NCI-H2196 (cell line): Measurements from ENCODE around the gene RDH12.
"Not testable (repeated sequence)": the region's sequence is repeated elsewhere in the genome, so short reads cannot be mapped to it uniquely, and the experiment has no call there.

ENCODE experiments used
- DNase-seq: peaks from one replicate; lab custom pipeline; 2025; ENCODE audit not compliant: unreplicated experiment; lab: John Stamatoyannopoulos, UW

Gene RDH12

DNA sequence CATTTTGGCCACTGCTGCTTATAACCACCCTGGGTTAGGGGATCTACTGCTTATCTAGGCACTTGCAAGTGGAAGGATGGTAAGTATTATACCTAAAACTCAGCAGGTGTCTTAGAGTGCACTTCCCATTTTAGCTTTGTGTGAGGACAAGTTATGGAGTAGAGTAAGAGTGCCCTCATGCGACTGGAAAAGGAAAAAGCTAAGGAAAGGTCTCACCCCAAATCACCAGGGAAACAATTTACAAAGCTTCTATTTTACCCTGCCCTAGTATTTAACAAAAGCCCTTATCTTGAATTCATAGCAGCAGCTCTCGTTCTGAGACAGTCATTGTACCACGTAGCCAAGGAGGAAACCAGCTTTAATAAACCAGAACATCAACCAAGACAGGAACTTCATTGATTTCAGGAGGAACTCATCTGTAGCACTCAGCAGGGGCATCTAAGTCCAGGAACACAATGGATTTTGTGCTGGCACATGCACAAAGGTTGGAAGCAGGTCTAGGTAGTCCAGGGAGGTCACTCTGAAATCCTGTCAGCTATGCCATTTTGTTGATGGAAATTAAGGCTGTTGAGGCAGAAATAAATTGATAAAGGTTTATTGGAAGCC is 2.9 kb downstream of the RDH12 start:
- peak; percentile 64 for DNase-seq

DNA sequence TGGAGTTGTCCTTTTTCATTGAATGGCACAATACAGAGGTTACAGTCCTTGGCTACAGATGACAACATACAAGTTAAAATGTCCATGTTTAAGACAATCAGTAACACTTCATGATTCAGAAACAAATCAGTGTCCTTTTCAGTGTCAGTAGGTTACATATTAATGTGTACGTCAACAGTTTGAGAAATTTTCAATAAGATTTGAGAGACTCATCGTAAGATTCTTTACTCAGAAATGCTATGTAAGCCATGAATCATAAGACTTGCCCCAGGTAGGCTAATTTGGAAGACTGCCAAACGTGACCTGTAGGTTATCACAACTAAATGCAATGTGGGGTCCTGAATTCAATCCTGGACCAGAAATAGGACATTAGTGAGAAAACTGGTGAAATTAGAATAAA is 3.5 kb downstream of the RDH12 start:
- DNase-seq, result no peak

DNA sequence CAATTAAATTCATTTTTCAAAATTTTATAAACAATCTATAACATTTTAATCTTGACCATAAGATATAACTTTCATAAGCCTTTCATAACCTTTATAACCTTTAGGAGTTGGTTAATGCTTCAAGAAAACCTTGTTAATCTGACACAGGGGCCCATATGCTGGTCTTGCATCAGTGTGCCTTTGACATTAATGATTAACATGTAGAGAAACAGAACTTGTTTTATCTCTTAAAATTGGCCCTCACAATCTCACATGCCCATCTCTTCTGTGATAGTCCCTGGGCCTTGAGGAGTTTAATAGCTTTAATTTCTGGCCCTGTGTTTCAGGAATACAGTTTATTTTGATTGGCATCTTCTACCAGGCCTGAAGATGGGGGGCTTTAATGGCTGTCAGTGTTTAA is 7.7 kb downstream of the RDH12 start:
- DNase-seq, result not testable (repeated sequence)

DNA sequence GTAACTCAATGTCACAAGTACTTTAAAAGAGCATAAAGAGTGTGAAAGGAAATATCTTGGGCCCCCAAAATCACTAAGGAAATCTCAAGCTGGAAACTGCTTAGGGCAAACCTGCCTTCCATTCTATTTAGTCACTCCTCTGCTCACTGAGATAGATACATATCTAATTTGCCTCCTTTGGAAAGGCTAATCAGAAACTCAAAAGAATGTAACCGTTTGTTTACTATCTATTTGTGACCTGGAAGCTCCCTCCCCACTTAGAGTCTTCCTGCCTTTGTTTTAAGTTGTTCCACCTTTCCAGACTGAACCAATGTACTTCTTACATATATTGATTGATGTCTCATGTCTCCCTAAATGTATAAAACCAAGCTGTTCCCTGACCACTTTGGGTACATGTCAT is 8.1 kb downstream of the RDH12 start:
- not testable (repeated sequence) for DNase-seq

DNA sequence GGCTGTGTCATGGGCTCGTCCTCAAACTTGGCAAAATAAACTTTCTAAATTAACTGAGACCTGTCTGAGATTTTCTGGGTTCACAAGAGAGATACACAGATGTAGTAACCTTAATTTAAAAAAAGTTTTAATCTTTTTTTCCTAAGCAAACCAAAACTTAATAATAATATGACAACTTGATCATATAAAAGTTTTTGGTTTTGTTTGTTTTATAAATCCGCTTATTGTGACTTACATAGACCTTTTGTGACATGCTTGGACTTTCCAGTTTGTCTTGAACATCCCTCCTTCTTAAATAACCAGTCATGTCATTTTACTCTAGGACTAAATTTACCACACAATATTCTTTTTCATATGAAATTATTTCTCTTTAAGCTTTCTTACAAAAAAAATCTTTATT is 8.5 kb downstream of the RDH12 start:
- DNase-seq, result no peak

DNA sequence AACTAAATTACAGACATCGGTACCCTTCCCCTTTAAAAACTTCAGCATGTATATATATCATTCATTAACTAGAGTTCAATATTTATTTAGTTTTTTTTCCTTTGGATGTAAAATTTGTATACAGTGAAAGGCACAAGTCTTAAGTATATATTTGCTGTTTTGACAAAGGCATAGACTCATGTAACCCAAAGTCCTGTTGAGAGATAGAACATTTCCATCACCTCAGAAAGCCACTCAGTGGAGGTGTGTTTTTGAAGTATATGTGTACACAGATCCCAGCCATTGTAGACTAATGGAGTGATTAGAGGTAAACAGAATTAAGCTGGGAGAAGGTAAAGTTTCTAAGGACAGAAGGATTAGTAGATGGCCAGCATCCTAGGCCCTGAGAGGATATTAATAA is 15.4 kb downstream of the RDH12 start:
- DNase-seq, result no peak

DNA sequence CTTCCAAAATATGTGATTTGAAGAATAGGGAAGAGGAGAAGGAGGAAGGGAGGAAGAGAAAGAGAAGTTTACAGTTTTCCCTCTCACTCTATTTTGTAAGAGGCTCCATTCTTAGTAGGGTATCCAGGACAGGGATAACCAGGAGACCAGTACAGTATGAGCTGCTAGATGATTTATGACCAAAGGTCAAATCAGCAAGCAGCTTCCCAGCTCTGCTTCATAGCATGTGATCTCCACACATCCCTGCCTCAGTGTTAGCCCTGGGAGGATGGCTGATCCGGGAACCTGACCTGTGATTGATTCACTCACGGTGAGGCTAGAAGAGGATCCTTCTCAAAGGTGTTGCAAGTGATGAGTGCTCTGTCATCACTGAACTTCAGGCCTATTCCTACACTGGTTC is 16.6 kb downstream of the RDH12 start:
- no peak for DNase-seq

DNA sequence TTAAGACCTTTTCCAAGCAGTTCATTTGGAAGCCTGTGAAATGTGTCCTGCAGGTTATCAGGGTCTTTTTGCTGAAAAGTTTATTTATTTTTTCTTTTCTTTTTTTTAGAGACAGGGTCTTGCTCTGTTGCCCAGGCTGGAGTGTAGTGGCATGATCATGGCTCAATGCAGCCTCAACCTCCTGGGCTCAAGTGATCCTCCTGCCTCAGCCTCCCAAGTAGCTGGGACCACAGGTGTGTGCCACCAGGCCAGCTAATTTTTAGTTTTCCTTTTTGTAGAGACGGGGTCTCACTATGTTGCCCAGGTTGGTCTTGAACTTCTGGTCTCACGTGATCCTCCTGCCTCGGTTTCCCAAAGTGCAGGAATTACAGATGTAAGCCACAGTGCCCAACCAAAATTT is 17.7 kb downstream of the RDH12 start:
- DNase-seq, result not testable (repeated sequence)

DNA sequence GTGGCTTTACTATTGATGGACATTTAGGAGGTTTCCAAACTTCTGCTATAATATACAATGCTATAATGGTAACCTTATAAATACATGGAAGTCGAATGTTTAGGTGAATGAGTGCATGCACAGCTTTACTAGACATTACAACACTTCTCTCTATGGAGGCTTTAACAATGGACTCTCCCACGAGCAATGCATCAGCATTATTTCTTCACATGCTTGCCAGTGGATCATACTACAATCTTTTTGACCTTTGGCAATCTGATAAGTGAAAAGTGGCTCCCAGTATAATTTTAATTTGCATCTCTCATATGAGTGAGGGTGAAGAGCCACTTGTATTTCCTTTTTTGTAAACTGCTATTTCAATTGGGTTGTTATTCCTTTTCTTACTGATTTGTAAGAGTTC is 18.2 kb downstream of the RDH12 start:
- no peak for DNase-seq

DNA sequence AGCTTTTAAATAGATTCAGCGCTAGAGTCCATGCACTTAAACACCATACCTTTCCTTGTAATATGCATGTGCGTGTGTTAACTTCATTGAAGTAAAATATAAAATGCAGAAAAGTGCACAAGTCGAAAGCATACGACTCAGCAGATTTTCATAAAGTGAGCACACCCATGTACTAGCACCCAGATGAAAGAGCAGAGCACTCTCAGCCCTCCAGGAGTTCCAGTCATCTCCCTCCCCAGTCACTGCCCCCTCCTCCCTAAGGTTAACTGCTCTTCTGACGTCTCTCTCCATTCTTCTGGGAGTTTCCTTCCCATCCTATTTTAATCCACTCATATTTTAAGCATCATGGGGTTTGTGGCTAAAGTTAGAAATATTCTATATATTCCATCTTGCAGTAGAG is 20.2 kb downstream of the RDH12 start:
- no peak for DNase-seq

DNA sequence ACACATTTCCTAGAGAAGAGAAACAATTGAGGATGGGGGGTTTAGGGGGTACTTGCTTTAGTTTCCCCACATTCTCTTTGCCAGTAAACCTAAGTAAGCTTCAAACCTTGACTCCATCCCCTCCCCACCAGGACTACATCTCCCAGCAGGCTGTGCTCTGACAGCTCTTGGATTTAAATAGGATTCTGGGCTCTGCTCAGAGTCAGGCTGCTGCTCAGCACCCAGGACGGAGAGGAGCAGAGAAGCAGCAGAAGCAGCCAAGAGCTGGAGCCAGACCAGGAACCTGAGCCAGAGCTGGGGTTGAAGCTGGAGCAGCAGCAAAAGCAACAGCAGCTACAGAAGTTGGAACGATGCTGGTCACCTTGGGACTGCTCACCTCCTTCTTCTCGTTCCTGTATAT is 20.6 kb downstream of the RDH12 start:
- DNase-seq, result no peak

DNA sequence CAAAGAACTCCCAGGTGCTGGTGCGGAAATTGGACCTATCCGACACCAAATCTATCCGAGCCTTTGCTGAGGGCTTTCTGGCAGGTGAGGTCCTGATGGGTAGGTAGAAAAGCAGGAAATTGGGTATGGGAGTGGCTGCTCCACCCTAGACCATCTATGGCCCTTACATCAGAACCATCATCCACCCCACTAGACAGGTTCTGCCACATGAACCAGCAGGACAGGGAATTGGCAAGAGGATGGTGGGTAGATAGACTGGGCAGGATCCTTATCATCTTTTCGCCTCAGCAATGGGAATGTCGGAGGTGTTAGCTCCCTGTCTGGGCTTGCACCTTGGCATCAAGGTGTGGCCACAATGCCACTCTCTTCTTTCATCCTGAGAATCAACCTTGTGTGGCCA is 23.5 kb downstream of the RDH12 start:
- DNase-seq, result no peak

DNA sequence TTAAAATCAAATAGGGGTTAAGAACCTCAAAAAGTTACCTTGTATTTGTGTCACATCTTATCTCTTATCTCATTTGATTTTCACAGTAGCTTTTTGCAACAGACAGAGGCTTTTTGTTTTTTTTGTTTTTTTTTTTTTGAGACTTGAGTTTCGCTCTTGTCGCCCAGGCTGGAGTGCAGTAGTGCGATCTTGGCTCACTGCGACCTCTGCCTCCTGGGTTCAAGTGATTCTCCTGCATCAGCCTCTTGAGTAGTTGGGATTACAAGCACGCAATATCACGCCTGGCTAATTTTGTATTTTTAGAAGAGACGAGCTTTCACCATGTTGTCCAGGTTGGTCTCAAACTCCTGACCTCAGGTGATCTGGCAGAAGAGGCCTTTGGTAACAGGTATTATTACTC is 25.7 kb downstream of the RDH12 start:
- no peak for DNase-seq

DNA sequence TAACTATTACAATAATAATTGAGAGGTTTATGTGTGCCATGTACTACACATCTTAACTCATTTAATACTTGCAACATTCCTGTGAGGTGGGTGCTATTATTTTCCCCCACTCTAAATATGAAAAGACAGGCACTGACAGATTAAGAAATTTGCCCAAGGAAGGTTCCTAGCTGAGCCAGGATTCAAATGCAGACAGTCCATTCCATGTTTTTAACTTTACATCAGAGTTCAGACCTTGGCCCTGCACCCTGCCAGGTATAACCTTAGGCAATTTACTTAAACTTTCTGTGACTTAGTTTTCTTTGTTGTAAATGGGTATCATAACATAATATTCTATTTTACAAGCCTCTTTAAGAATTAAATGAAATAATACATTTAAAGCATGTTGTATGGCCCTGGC is 26.6 kb downstream of the RDH12 start:
- no peak for DNase-seq

DNA sequence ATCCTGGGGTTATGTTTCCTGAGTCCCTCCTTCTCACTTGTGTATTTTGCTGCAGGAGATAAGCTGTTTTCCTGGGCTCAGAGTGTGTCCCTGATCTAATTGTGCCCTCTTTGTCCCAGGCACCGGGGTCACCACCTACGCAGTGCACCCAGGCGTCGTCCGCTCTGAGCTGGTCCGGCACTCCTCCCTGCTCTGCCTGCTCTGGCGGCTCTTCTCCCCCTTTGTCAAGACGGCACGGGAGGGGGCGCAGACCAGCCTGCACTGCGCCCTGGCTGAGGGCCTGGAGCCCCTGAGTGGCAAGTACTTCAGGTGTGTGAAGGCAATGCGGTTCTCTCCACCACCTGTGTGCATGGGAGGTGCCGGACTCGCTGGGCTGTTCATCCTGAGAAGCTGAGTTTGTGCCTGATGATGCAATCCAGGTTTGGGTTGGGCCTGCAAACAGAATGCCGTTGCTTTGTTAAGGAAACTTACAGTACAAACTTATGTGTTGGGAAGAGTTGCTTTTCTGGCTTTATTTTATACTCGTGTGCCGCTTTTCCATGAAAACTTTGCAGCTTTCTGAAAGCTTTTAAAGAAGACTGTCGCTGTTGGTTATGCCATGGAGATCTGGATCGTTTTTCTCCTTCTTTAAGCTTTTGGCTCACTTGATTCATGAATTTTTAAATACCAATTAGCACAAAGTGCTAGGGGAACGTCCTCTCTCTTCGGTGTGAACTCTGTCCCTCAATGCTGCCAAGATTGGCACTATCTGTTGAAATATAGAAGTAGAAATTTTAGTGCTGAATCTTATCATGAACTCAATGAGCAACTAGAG is 27.6 kb downstream of the RDH12 start:
- DNase-seq, result no peak

DNA sequence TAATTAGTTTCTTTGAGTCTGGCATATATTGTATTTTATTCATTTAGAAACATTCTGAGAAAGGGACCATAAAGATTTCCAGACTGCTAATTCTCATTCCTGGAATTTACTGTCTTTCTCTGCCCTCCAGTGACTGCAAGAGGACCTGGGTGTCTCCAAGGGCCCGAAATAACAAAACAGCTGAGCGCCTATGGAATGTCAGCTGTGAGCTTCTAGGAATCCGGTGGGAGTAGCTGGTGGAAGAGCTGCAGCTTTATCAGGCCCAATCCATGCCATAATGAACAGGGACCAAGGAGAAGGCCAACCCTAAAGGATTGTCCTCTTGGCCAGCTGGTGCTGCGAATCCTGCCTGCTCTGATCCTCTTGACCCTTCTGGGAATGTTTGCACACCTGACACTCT is 31.9 kb downstream of the RDH12 start:
- no peak for DNase-seq

DNA sequence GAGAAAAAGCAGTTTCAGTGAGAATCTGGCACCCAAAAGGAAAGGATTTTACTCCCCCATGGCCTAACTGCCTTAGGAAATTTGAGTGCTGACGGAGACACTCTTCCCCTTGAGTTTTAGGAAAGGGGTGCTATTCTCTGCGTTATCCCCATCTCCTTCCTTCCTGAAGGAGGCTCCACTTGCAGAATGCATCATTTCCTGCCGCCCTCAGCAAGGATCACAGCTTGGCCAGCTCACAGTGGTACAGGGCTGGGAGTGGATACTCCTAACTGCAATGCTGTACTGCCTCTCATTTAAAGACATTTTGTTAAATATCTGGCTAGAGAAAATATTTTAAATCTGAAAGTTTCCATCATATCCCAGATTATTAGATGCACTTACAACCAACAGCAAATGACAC is 33.0 kb downstream of the RDH12 start:
- no peak for DNase-seq

DNA sequence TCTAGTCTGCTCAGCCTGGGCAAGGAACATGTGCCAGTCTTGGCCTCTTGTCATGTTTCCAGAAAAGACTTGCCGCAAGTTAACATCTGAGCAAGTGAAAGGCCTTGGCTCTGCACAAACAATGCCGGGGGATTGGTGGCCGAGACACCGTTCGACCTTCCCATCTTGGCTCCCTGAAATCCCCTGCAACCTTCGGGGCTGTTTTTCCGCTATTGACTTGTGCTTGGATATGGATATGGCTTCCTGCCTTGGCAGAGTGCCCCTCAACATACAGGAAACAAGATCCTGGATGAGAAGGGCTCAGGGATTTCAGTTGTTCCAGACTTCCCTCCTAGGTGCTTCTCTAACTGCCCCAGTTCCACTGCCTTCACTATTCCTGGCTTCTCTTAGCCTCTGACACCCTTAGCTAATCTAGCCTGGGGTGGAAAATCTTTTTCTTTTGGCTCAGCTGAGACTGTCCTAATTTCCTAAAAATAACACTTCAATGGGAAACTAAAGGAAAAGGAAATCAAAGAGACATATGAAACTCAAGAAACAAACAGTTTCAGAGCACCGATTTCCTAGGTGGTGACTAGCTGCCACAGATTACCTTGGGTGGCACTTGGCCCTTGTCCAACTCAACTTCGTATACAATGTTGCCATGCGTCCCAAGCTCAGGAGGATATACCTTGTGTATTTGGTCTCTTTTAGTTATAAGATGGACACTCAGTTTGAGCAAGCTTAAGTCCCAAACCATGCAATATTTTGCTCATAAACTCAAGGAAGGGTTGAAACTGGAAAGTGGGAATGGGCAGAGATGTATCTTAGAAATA is 33.9 kb downstream of the RDH12 start:
- DNase-seq, result no peak

DNA sequence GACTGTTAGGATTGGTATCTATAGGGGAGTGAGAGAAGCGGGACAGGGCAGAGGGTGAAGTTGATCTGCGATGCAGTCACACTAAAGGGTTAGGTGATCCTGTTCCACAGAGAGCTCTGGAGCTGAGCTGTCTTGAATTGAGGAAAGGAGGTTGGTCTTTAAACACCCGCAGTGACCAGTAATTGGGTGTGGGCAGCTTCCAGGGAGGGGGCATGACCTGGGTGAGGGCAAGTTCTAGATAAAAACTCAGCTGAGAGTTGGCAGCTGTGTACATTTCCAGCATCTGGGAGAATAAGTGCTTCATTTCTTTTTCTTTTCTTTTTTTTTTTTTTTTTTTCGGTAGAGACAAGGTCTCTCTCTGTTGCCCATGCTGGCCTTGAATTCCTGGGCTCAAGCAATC is 35.1 kb downstream of the RDH12 start:
- no peak for DNase-seq

DNA sequence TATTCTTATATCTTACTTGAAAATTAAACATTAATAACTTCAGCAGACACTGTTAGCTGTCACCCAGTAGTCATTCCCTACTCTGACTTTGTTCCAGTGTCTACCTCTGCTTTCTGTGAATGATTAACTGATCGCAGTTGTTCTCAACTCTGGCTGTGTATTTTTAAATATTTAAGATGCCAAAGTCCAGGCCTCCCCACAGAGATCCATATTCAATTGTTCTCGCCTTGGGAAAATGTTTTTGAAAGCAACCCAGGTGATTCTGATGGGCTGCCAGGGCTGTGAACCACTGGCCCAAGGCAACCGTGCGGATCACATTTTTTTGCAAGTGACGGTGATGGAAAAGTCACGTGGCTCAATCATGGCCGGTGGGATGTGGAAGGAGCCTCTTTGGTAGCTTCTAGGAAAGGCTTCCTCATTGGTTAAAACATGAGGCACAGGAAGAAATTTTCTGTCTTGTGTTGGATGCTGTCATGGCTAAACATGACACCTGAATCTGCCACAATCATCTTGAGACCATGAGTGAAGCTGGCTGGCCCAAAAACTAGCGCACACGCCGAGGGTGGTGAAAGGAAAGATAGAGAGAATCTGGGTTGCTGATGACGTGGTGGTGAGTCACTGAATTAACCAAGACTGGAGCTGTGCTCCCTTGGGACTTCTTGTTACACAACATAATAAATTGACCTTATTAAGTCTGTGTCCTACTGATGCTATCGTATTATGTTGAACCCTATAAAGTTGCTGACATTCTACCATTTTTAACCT is 37.2 kb downstream of the RDH12 start:
- no peak for DNase-seq

DNA sequence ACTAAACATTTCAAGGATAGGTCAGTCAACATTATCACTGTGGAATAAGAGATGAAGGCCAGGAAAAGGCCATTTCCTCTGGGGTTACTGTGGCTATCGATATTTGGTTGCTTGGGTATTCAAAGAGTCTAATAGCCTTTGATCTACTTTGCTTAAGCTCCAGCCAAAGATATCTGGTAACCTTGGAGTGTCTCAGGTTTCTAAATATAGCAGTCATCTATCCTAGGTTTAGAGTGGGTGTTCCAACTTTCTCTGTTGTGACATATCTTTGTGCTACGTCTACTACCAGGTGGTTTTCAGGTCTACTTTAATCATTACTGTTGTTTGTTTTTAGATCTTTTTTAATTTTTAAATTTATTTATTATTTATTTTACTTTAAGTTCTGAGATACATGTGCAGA is 42.4 kb downstream of the RDH12 start:
- no peak for DNase-seq
